HG02943 (cell line): Measurements from ENCODE around the gene RETREG2.
A peak's percentile ranks its signal among the peaks of the same experiment; 100 is the strongest.

Experiments
- ATAC-seq: cut with Tn5 transposase; IDR thresholded peaks from one replicate; pipeline ENCODE4 v1.9.1; 2021; ENCODE audit warnings: mild to moderate bottlenecking, low read depth, moderate library complexity; ENCODE audit not compliant: unreplicated experiment

Gene RETREG2

DNA sequence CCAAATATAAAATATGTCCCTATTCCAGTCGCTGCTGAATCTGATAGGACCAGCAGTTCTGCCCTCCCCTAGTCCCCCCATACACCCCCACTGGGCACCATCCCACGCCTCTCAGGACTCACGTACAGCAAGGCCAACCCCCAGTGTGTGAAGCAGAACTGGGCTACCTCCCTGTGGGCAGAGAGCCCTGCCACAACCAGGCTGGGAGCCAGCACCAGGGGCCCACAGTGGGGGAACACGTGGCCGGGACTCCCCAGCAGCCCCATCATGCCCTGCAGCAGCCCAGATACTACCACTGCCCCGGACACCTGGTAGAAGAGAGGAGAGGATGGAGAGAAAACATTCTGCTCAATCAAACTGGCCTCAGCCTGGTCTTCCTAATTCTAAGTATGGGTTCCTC lies 9.5 kb upstream of the RETREG2 start:
- ATAC-seq = no peak

DNA sequence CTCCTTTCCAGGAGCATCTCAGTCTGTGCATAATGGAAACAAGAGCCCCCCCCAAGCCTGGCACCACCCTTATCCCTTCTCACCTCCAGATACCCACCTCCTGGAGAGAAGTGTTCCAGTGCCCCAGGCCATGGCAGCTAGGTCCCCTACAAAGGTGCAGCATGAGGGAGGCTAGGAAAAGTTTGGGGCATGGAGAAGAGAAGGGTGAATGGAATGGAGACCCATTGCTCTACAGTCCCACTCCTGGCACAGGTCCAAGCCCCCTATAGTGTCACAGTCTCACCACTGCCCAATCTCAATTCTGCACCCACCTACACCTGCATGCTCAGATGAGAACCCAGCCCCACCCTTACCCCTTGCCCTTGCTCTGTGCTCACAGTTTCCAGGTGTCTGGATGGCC lies 9.1 kb upstream of the RETREG2 start:
- no peak for ATAC-seq

DNA sequence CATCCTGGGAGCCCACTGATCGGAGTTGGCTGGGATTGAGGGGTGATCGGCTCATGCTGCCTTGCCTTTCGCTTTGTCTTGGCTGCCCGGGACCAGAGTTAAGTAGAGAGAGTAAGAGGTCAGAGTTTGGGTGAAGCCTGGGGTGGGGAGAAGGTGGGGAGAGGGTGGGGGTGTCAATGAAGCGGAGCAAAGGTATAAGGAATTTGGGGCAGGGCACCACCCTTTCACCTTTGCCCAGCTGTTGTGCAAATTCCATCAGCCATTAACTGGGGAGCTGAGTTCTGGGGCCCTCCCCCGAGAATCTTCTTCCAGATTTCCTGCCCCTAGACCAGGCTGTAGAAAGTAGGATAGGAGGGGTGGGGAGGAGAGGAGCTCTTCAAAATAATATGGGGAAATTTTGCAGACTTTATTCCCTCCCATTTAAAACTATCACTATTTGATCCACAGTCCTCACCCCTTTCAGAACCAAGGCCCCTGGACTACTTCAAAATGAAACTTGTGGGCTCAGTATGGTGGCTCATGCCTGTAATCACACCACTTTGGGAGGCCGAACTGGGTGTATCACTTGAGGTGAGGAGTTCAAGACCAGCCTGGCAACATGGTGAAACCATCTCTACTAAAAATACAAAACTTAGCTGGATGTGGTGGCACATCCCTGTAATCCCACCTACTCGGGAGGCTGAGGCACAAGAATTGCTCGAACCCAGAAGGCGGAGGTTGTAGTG lies 8.0 kb upstream of the RETREG2 start, which contains the start of gene SLC23A3:
SLC23A3 (minus strand) TSS at position 100 of the 725 bp plus-strand sequence; CDS start at position 55, 45 bp downstream.
- no peak for ATAC-seq

DNA sequence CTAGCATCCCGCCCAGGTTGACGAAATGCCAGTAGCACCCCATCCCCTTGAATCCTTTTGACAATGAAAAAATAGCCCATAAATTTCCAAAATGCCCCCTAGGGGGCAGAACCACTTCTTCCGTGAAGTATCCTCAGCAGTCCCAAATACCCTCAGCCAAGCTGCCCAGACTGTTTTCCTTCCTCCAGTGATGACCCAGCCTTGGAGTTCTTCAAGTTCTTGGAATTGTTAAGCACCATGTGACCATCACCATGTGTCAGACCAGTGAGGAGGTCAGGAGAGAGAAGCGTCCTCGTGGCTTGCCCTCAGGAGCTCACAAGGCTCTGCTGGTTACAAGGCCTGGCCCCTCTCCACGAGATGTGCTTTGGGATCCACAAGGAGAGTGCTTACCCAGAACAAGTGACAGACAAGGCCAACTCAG lies 6.8 kb upstream of the RETREG2 start:
- no peak for ATAC-seq

DNA sequence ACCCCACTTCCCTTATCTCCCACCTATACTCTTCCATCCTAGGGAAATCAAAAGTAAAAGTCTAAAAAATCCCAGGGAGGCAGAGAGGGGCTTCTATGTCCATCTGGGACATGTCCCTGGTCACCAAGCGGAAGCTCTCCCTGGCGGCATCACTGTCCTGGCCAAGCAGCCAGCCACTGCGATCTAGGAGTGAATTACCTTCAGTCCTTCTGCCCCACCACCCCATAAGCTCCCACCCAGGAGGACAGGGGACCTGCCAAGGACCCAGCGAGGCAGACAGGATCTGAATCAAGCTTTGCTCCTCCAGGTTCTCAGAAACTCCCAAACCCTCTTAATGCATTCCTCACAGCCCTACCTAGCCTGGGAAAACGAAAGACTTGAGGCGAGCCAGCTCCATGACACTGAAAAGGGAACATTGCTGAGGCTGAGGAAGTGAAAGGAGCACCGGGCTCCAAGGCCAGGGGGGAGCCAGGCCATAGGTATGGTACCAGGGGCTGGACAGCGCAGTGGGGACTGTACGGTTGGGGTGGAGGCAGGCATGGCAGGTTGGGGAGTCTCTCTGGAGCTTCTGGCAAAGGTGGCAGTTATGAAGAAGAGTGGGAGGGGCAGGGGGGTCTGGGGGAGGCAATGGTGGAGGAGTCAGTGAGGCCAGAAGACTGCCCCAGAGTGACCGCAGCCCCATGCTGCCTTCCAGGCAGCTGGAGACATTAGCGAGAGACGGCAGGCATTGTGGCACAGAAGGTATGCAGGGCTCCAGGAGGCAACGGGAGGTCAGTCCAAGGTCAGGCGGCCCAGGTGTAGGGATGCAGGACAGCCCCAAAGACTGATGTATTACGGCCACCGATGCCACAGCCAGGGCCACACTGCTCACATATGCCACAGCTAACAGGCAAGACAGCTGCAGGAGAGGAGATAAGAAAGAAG lies 5.6 kb upstream of the RETREG2 start:
- ATAC-seq = no peak

DNA sequence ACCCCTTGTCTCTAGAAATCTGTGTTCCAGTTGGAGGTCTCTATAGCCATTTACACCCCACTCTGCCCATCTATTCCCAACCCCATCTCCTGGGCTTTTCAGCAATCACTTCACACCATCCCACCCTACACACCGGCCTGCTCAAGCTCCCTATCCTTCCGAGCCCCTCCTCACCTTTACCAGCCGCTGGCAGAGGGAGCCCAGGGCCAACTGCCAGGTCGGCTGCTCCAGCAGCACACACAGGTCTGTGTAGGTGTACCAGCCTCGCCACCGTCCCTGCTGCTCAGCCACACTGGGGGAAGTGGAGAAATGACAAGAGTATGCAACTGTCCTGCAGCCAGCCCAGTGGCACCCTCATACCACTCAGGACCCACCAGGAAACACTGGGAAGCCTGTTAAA lies 4.9 kb upstream of the RETREG2 start:
- ATAC-seq = no peak

DNA sequence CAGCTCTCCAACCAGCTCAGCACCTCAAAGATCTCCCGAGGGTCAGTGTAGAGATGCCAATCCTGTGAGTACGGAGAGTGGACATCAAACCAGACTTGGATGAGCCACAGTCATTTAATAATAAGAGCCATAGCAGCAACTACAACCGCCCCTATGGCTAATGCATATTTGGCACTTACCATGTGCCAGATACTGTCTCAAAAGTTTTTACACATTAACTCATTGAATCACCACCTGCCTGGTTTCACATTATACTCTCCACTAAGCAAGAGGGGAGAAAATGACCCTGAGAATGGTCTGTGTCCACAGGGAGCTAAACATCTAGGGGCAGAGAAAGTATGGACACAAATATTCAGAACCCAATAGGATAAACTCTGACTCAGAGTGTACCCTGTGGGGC lies 3.9 kb upstream of the RETREG2 start:
- no peak for ATAC-seq

DNA sequence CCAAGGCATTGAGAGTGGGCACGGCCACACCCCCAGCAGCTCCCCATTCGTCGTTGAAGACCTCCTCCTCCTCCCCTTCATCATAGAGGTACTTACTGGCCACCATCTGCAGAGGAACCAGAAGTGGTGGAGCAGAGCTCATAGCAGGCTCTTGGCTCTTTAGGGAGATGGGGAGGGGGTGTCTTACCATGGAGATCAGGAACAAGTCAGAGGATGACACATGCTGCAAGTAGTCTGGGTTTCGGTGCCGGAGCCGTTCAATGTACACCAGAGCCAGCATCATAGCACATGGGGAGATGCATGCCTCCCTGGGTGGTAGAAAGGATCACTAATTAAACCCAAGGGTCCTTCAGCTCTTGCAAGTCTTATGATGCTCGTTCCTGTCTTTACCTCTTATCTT lies 3.3 kb upstream of the RETREG2 start:
- no peak for ATAC-seq

DNA sequence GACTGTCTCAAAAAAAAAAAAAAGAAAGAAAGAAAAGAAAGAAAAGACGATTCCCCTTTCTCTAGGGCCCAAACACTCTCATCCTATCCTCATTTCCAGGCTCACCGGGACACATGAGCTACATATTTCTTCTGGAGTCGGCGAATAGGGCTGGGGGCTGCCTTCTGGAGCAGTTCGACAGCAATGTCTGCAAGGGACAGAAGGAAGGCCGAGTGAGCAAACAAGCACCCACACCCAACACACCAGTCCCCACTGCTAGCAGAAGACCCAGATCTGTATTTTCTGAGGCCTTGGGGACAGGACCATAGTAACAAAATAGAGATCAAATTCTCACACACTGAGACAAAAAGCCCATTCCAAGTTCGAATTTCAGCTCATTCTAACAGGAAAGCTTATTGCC lies 2.6 kb upstream of the RETREG2 start:
- no peak for ATAC-seq

DNA sequence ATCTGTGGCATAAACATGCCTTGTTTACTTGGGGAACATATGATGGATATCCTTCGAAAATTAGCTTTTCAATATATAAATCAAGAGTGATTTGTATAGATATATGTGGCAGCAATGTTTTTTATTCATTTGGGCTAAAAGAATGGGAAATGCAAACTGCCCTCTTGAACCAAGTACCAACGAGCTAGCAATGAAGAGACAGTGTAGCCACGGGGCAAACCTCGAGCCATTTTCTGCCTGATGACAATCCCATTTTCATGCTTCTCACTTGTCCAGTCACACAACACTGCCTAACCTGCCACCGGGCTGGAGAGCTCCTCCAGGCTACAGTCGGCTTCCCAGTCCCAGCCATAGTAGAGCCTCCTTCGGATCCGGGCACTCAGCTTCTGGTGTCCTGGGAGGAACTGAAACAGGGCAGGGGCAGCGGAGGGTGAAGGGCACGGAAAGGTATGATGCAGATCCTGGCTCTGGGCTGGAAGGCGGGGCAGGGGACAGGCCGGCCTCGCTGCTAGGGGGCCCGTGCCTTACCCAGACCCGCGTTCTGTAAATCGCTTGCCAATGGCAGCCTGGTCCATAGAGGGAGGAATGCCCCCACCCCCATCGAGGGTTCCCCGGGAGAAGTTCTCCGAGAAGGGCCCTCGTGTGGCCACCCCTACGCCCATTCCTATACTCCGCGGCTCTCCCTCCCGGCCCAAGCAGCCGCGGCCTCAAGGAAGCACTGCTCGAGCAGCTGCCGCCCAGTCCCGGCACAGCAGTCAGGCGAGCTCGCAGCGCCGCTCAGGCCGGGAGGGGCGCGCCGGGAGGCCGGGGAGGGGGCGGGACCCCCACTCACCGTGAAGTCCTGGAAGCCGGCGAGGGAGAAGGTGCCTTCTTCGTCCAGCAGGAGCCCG lies 1.9 kb upstream of the RETREG2 start:
- peak; percentile 23 for ATAC-seq

DNA sequence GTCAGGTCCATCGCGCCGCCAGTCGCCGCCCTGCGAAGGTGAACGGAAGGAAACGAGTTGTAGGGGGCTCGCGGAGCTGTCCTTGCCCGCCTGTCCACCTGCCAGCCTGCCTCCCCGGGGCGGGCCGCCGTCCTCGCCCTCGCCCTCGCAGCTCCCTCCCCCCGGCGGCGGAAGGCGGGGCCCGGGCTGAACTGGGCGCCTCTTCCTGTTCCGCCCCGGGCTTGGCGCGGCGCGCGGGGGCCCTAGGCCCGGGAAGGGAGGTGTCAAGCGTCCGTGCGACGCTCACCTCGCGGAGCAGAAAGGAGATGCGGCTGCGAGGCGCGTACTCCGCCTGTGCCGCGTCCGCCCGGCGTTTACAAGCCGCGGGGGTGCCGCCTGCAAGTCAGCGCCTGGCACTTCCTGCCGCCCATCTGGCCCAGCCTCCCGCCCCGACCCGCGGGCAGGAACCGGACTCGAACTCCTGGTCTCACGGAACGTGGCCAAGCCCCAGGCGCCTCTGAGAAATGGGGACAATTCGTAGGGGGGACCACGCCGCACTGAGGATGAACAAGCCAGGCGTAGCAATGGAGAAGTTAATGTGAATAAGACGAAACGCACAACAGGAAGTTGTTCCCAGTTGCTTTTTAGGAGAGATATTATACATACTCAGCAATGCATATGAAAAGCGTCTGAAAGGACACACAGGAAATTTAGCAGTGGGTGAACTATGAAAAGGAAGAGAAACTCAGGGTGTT lies 1.1 kb upstream of the RETREG2 start, which contains the start of gene CNPPD1:
CNPPD1 (minus strand) TSS at position 108 of the 734 bp plus-strand sequence; CDS start at position 11, 97 bp downstream.
- peak; percentile 55 for ATAC-seq

DNA sequence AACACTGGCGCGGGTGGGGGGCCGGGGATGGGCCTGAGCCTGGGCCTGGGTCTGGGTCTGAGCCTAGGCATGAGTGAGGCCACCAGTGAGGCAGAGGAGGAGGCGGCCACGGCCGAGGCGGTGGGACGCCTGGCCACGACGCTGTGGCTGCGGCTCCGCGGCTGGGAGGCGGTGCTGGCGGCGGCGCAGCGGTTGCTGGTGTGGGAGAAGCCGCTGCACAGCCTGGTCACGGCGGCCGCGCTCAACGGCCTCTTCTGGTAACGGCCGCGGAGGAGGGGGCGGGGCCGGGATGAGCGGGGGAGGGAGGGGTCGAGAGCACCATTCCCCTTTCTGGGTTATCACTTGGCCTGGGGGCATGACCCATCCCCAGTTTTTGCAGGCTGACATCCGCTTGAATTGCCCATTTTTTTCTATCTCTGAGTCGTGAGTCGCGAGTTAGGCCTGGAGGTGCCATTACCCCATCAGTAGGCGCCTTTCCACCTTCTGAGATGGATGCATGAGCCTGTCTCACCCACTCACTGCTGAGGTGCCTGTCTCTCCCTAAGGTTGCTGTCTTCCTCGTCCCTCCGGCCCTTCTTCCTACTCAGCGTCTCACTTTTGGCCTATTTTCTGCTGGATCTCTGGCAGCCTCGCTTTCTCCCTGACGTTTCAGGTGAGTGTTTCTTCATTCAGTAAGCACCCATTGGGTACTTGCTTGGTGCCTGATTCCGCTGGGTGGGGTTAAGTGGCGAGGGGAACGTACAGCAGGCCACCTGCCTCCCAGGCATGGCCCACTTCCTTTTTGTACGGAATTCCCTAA lies 501 bp downstream of the RETREG2 start:
- no peak for ATAC-seq

DNA sequence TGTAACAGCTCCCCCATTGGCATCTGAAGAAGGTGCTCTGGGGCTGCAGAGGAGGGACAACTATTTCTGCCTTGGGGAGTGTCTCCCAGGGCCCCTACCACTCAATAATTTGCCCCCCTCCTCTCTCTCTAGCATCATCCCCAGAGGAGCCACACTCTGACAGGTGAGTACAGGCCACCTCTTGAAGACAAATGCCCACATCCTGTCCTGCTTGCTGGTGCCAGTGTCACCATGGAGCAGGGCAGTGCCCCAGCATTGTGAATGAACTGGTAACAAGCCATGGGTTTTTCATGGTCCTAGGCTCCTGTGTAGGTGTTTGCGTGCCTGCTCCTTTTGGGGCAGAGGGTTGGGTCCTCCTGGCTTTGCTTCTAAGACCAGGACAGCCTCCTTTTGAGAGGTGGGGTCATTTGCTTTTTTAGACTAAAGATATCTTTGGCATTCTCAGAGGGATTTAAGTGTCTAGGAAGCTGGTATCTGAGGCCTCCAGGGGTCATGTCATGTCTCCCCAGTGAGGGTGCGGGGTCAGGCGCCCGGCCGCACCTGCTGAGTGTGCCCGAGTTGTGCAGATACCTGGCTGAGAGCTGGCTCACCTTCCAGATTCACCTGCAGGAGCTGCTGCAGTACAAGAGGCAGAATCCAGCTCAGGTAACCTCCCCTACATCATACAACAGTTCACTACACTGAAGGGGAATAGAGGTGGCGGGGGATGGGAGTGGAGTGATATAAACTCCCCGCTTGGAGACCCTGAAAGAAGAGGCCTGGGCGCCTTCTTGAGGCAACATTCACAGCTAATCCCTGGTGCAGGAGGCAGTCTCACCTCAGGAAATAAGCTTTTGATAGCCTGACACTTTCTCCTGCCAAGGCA lies 1.8 kb downstream of the RETREG2 start:
- no peak for ATAC-seq

DNA sequence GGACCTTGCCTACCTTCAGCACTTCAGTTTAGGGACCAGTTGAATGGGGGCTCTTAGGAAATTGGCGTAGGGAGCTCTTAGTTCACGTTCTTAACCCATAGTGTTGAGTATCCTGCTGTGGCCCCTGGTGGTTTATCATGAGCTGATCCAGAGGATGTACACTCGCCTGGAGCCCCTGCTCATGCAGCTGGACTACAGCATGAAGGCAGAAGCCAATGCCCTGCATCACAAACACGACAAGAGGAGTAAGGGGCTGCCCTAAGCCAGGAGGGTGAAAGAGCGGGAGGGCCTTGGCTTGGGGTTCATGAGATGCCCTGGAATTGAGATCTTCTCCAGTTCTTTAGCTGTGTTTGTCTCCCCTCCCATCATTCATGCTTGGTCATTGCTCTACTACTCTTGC lies 2.9 kb downstream of the RETREG2 start:
- no peak for ATAC-seq

DNA sequence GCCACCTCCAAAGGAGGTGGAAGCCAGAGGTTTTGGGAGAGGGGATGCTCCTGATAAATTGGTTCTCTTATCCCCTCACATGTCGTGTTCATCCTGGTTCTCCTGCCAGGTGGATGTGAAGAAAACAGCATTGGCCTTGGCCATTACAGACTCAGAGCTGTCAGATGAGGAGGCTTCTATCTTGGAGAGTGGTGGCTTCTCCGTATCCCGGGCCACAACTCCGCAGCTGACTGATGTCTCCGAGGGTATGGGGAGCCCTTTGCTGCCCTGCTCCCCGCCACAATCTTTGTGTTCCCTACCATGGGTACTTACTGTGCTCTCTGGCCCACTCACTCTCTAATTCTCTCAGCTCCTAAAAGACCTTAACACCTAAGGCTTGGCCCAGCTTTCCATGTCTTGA lies 3.5 kb downstream of the RETREG2 start:
- no peak for ATAC-seq

DNA sequence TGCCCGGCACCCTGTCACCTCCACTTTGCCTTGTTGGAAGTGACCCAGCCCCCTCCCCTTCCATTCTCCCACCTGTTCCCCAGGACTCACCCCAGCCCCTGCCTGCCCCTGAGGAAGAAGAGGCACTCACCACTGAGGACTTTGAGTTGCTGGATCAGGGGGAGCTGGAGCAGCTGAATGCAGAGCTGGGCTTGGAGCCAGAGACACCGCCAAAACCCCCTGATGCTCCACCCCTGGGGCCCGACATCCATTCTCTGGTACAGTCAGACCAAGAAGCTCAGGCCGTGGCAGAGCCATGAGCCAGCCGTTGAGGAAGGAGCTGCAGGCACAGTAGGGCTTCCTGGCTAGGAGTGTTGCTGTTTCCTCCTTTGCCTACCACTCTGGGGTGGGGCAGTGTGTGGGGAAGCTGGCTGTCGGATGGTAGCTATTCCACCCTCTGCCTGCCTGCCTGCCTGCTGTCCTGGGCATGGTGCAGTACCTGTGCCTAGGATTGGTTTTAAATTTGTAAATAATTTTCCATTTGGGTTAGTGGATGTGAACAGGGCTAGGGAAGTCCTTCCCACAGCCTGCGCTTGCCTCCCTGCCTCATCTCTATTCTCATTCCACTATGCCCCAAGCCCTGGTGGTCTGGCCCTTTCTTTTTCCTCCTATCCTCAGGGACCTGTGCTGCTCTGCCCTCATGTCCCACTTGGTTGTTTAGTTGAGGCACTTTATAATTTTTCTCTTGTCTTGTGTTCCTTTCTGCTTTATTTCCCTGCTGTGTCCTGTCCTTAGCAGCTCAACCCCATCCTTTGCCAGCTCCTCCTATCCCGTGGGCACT lies 4.5 kb downstream of the RETREG2 start:
- ATAC-seq = no peak

DNA sequence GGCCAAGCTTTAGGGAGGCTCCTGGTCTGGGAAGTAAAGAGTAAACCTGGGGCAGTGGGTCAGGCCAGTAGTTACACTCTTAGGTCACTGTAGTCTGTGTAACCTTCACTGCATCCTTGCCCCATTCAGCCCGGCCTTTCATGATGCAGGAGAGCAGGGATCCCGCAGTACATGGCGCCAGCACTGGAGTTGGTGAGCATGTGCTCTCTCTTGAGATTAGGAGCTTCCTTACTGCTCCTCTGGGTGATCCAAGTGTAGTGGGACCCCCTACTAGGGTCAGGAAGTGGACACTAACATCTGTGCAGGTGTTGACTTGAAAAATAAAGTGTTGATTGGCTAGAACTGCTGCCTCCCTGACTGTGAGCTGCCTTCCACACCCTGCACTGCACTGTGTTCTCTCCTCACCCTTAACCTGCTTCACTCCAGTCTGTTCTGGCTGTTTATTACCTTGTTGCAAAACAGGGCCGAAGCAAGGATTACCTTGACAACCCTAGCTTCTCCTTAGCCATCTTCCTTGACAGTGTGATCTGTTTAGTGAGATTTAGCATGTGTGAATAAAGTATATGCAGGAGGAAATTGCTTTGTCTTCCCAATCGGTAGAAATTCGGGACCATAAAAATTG lies 5.2 kb downstream of the RETREG2 start:
- ATAC-seq = no peak
